K562 (cell line): ENCODE measurements around the gene TUBD1. TPM values are rescaled to one million over a fixed set of nuclear protein-coding genes. Genes with fewer than 3 reads are reported as not detected.

Experiments used
- ATAC-seq: fragments of 200-7000 bp; cut with Tn5 transposase; 3 replicates; pipeline ENCODE4 v1.9.1; 2020; ENCODE audit warnings: moderate library complexity
- BruUV-seq: library from RNA; stranded (reverse); fragments of 400-500 nt; replicated peaks from 2 replicates; lab custom pipeline; 2021; lab: Mats Ljungman, UMichigan
- CTCF ChIA-PET: fragments of 300-600 bp; formaldehyde crosslinking; extraction: SDS; loops from one replicate; lab custom pipeline; 2021; ENCODE audit warnings: low intra/inter-chr PET ratio; lab: Yijun Ruan, JAX
- POLR2A ChIA-PET: fragments of 300-600, 350-650 bp; sonication (Branson Sonifier 250); formaldehyde crosslinking; extraction: SDS; loops from one replicate; lab custom pipeline; 2021; ENCODE audit warnings: antibody characterized with exemption, inconsistent platforms; lab: Yijun Ruan, JAX
- DNase-seq, 4 experiments: peaks; one replicate each; pipeline versions ENCODE4 v3.0.0 to v3.0.0-alpha.2; 2011 to 2018; ENCODE audit warnings: low spot score in 3 of 4, mixed read lengths in 3 of 4; ENCODE audit errors: extremely low read depth in 1 of 4
- FAIRE-seq: peaks from 2 replicates; lab custom pipeline; 2011; peaks lifted over from hg19 to GRCh38; lab: Jason Lieb, UNC
- H2AFZ ChIP-seq: 2 replicates; pipeline ENCODE4 v1.6.0; 2011; ENCODE audit warnings: low read depth, low read length, control low read depth, inconsistent platforms
- H3K27ac ChIP-seq: fragments of 200-600 bp; 3 replicates; pipeline ENCODE4 v1.8.0; 2011; ENCODE audit warnings: low read depth, mild to moderate bottlenecking, control low read depth, inconsistent platforms, low read length, moderate library complexity, mixed read lengths; ENCODE audit errors: extremely low read depth
- H3K27me3 ChIP-seq, 2 experiments: fragments of 300-600 bp in 1 of 2; 2 replicates in 1 of 2; 3 replicates in 1 of 2; pipeline versions ENCODE4 v1.6.0 to v1.8.0; 2011; ENCODE audit warnings: inconsistent platforms in 2 of 2, low read length in 2 of 2, mild to moderate bottlenecking in 1 of 2, mixed read lengths in 1 of 2, moderate library complexity in 1 of 2; ENCODE audit not compliant: control insufficient read depth in 2 of 2, insufficient read depth in 2 of 2
- H3K36me3 ChIP-seq: fragments of 300-600 bp; 3 replicates; pipeline ENCODE4 v1.8.0; 2011; ENCODE audit warnings: mild to moderate bottlenecking, low read length, inconsistent platforms; ENCODE audit not compliant: control insufficient read depth, insufficient read depth
- H3K4me1 ChIP-seq, 2 experiments: fragments of 200-600 bp in 1 of 2; replicated peaks in 1 of 2; 2 replicates in 1 of 2; 3 replicates in 1 of 2; pipeline versions ENCODE4 v1.5.1 to v1.8.0; 2011; ENCODE audit warnings: inconsistent platforms in 2 of 2, low read length in 2 of 2, mild to moderate bottlenecking in 1 of 2, mixed read lengths in 1 of 2, moderate library complexity in 1 of 2; ENCODE audit not compliant: control insufficient read depth in 2 of 2, insufficient read depth in 2 of 2
- H3K4me2 ChIP-seq: 2 replicates; pipeline ENCODE4 v1.6.1; 2011; ENCODE audit warnings: low read length, control low read depth, inconsistent platforms, mixed read lengths; ENCODE audit not compliant: insufficient read depth
- H3K4me3 ChIP-seq: fragments of 200-600 bp; sonication (generic), shearing (Covaris generic); 2 replicates; pipeline ENCODE4 v1.5.1; 2016; ENCODE audit warnings: control low read depth, inconsistent platforms
- H3K79me2 ChIP-seq: fragments of 200-600 bp; 3 replicates; pipeline ENCODE4 v1.8.0; 2011; ENCODE audit warnings: low read length, inconsistent platforms; ENCODE audit not compliant: control insufficient read depth, insufficient read depth
- H3K9ac ChIP-seq, 2 experiments: 2 replicates each; pipeline versions ENCODE4 v1.6.0 to v1.6.1; 2011; ENCODE audit warnings: low read depth in 2 of 2, low read length in 2 of 2, control low read depth in 1 of 2, inconsistent platforms in 1 of 2, mild to moderate bottlenecking in 1 of 2, mixed read lengths in 1 of 2; ENCODE audit not compliant: insufficient read depth in 1 of 2
- H3K9me1 ChIP-seq: one replicate; pipeline ENCODE4 v1.6.0; 2011; ENCODE audit warnings: inconsistent platforms, mild to moderate bottlenecking, low read length, moderate library complexity; ENCODE audit not compliant: control insufficient read depth, insufficient read depth
- H3K9me3 ChIP-seq: replicated peaks from 2 replicates; pipeline ENCODE4 v1.5.1; 2011; ENCODE audit warnings: low read depth, low read length, inconsistent platforms; ENCODE audit not compliant: control insufficient read depth, insufficient read depth
- H4K20me1 ChIP-seq: replicated peaks from 2 replicates; pipeline ENCODE4 v1.6.1; 2011; ENCODE audit warnings: low read length, inconsistent platforms, mixed read lengths; ENCODE audit not compliant: control insufficient read depth, insufficient read depth
- ZBTB8A ChIP-seq: fragments of 450-650 bp; IDR thresholded peaks from 2 replicates; pipeline ENCODE4 v1.6.1; 2018; ENCODE audit warnings: mild to moderate bottlenecking, moderate library complexity; ENCODE audit not compliant: partially characterized antibody
- ZNF174 ChIP-seq: fragments of 250-450 bp; sonication (Bioruptor Pico); IDR thresholded peaks from 2 replicates; pipeline ENCODE4 v1.4.0; 2020; ENCODE audit warnings: mild to moderate bottlenecking
- WGBS: fragments of 100-300 bp; shearing (Covaris generic); methylation state at CpG from one replicate; pipeline ENCODE4 v1.1.6; 2016; ENCODE audit warnings: low coverage, mixed read lengths; ENCODE audit not compliant: insufficient coverage; ENCODE audit errors: missing lambda C conversion rate; 5-methylcytosine and 5-hydroxymethylcytosine counted together
- in situ Hi-C: fragments of 300-500 bp; cut with MboI; formaldehyde crosslinking; loops from 4 replicates; pipeline ENCODE4 v1.15.0; 2018; ENCODE audit warnings: inconsistent platforms, mixed read lengths
- intact Hi-C: fragments of 100-400 bp; cut with micrococcal nuclease; formaldehyde crosslinking; loops from 2 replicates; pipeline ENCODE4 v1.14.2; 2022
- polyA plus RNA-seq, 8 experiments: library from polyadenylated mRNA; depleted of rRNA in 4 of 8; stranded (reverse) in 5 of 8; unstranded in 3 of 8; fragments of >200 nt; fragmentation: Nextera tagmentation in 2 of 8; fragmentation: Illumina TruSeq in 1 of 8; extraction: Ambion mirVana in 2 of 8; extraction: Trizol in 1 of 8; gene quantifications; 2 replicates each; pipeline versions ENCODE4 v1.2.1 to v1.2.3, GENCODE V29; 2011 to 2014; ENCODE audit warnings: inconsistent platforms in 1 of 8, missing spikeins in 1 of 8
- total RNA-seq, 7 experiments: library from RNA; depleted of rRNA in 6 of 7; stranded (reverse); fragments of >200 nt in 6 of 7; fragmentation: Illumina TruSeq in 2 of 7; extraction: Trizol in 2 of 7; gene quantifications; 2 replicates each; pipeline versions ENCODE4 v1.2.1 to v1.2.3, GENCODE V29; 2011 to 2021; ENCODE audit warnings: low replicate concordance in 1 of 7
- TF ChIP-seq, protein P1 (sequence below), 3 experiments: fragments of 200-800 bp in 1 of 3; fragments of 250-450 bp in 1 of 3; fragments of 450-650 bp in 1 of 3; sonication (Bioruptor Pico) in 1 of 3; sonication (Bioruptor generic) in 1 of 3; formaldehyde crosslinking in 1 of 3; IDR thresholded peaks; 2 replicates each; pipeline versions ENCODE4 v1.6.1 to v1.8.0; 2016 to 2022; ENCODE audit warnings: mild to moderate bottlenecking in 2 of 3, missing genetic modification characterization in 2 of 3, missing compliant biosample characterization in 1 of 3, moderate library complexity in 1 of 3

The TUBD1 gene
- total and polyA plus RNA-seq, 9 of the 15 experiments (the other 6 are each of a cell fraction or from before 2014, with no cell fraction given): 10.8 to 35.3 (median 17.9) TPM

DNA sequence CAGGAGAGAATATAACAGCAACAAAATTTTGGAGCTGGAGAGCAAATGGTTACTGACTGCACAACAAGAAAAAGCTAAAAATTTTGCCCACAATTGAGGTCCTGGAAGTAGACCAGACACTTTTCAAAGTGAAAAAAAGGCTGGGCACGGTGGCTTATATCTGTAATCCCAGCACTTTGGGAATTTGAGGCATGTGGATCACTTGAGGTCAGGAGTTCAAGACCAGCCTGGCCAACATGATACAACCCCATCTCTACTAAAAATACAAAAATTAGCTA lies 22.9 kb downstream of the TUBD1 start:
- FAIRE-seq (no peak), DNase-seq (no peak), ATAC-seq (no peak)
- ChIA-PET CTCF (no interaction called here), POLR2A (interaction anchor here (1.0 to 1.7 kb wide), 3 partner anchors 9 to 23 kb away, joined by 4 read pairs; partner anchors contain the start of genes RPS6KB1 and TUBD1)
- no peaks in the 10 kb centered on the region for H3K9me3 ChIP-seq
- intact Hi-C loops (no loop called here), in situ Hi-C loops (no loop called here)
- no TSS peak for BruUV-seq
- H3K27me3 ChIP-seq: no peaks in the 10 kb centered on the region
- H3K4me2 ChIP-seq: no peak overlapping the region
- no peak overlapping the region for H3K4me3 ChIP-seq
- TF ChIP-seq ZBTB8A (no peak), ZNF174 (CRISPR knock-in tag) (no peak)
- TF ChIP-seq, protein P1, sequence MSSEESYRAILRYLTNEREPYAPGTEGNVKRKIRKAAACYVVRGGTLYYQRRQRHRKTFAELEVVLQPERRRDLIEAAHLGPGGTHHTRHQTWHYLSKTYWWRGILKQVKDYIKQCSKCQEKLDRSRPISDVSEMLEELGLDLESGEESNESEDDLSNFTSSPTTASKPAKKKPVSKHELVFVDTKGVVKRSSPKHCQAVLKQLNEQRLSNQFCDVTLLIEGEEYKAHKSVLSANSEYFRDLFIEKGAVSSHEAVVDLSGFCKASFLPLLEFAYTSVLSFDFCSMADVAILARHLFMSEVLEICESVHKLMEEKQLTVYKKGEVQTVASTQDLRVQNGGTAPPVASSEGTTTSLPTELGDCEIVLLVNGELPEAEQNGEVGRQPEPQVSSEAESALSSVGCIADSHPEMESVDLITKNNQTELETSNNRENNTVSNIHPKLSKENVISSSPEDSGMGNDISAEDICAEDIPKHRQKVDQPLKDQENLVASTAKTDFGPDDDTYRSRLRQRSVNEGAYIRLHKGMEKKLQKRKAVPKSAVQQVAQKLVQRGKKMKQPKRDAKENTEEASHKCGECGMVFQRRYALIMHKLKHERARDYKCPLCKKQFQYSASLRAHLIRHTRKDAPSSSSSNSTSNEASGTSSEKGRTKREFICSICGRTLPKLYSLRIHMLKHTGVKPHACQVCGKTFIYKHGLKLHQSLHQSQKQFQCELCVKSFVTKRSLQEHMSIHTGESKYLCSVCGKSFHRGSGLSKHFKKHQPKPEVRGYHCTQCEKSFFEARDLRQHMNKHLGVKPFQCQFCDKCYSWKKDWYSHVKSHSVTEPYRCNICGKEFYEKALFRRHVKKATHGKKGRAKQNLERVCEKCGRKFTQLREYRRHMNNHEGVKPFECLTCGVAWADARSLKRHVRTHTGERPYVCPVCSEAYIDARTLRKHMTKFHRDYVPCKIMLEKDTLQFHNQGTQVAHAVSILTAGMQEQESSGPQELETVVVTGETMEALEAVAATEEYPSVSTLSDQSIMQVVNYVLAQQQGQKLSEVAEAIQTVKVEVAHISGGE (CRISPR knock-in tag; IDR thresholded peaks at IDR 0.05): peak in 1 of 3 experiments; percentile 79; a peak in 2 of 6 replicates
- no peaks in the 10 kb centered on the region for H3K79me2 ChIP-seq
- no peak overlapping the region for H3K9ac ChIP-seq
- H3K4me1 ChIP-seq: no peaks in the 10 kb centered on the region
- no peak overlapping the region for H2AFZ ChIP-seq
- 53% methylated on average over 1 of the region's 1 CpG for WGBS
- no peaks in the 10 kb centered on the region for H4K20me1 ChIP-seq
- no peak overlapping the region for H3K27ac ChIP-seq
- peaks cover 32% of the 10 kb centered on the region for H3K36me3 ChIP-seq
- no peaks in the 10 kb centered on the region for H3K9me1 ChIP-seq
